AG20443 (cell line): Measurements from ENCODE around the gene TGFBI.

ENCODE experiments used
- DNase-seq: peaks from one replicate; pipeline ENCODE4 v3.0.0; 2012; ENCODE audit warnings: low spot score, mixed read lengths

Gene TGFBI

GRCh38 chr5:136094189-136094912 is 65.6 kb downstream of the TGFBI start:
- no peak for DNase-seq

GRCh38 chr5:136094913-136095641 is 66.3 kb downstream of the TGFBI start:
- no peak for DNase-seq

- DNase-seq: no peak
These were observed 69.4 kb downstream of the TGFBI start for GRCh38 chr5:136098176-136098575.

GRCh38 chr5:136099870-136100269 is 71.1 kb downstream of the TGFBI start:
- DNase-seq: no peak

GRCh38 chr5:136101884-136102283 is 73.1 kb downstream of the TGFBI start:
- no peak for DNase-seq

- no peak for DNase-seq
These were observed 74.3 kb downstream of the TGFBI start for GRCh38 chr5:136103118-136103517.

GRCh38 chr5:136104306-136104965 is 75.6 kb downstream of the TGFBI start:
- DNase-seq: no peak

- no peak for DNase-seq
These were observed 77.7 kb downstream of the TGFBI start for GRCh38 chr5:136106351-136107031.

- no peak for DNase-seq
These were observed 79.4 kb downstream of the TGFBI start for GRCh38 chr5:136108180-136108611.

- no peak for DNase-seq
These were observed 80.0 kb downstream of the TGFBI start for GRCh38 chr5:136108766-136109165.

- no peak for DNase-seq
These were observed 80.8 kb downstream of the TGFBI start for GRCh38 chr5:136109453-136110135.
